Endothelial cell of umbilical vein (primary cell): Measurements from ENCODE around the gene PPP1R16B.

Source experiments
- POLR2AphosphoS5 ChIP-seq: IDR thresholded peaks from 2 replicates; pipeline ENCODE4 v1.6.1; 2012; ENCODE audit warnings: low read depth, mild to moderate bottlenecking, control low read depth, low read length, moderate library complexity; ENCODE audit not compliant: insufficient read depth
- TF ChIP-seq, protein P1 (sequence below), 2 donors: IDR thresholded peaks; 1 replicate in 1 of 2; 2 replicates in 1 of 2; pipeline ENCODE4 v1.5.1; 2011; ENCODE audit warnings: low read length in 2 of 2, mild to moderate bottlenecking in 2 of 2, moderate library complexity in 2 of 2, control low read depth in 1 of 2, inconsistent platforms in 1 of 2, low read depth in 1 of 2; ENCODE audit not compliant: insufficient read depth in 1 of 2; ENCODE audit errors: extremely low read depth in 1 of 2

DNA sequence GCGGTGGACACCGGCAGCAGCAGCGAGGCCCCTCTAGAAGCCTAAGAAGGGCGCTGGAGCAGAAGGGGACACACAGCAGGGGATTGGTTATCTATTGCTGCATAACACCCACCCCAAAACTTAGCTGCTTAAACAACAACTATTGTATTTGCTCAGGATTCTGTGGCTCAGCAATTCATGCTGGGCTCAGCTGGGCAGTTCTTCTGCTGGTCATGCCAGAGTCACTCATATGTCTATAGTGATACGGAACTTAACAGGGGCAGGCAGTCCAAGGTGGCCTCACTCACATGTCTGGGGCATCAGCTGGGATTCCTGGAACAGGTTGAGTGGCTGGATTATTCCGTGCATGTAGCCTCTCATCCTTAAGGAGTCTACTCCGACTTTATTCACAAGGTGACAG, 17.6 kb upstream of the PPP1R16B start:
- TF ChIP-seq, protein P1, sequence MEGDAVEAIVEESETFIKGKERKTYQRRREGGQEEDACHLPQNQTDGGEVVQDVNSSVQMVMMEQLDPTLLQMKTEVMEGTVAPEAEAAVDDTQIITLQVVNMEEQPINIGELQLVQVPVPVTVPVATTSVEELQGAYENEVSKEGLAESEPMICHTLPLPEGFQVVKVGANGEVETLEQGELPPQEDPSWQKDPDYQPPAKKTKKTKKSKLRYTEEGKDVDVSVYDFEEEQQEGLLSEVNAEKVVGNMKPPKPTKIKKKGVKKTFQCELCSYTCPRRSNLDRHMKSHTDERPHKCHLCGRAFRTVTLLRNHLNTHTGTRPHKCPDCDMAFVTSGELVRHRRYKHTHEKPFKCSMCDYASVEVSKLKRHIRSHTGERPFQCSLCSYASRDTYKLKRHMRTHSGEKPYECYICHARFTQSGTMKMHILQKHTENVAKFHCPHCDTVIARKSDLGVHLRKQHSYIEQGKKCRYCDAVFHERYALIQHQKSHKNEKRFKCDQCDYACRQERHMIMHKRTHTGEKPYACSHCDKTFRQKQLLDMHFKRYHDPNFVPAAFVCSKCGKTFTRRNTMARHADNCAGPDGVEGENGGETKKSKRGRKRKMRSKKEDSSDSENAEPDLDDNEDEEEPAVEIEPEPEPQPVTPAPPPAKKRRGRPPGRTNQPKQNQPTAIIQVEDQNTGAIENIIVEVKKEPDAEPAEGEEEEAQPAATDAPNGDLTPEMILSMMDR (IDR thresholded peaks at IDR 0.05; ENCODE audit: extremely low read depth in 1 of 2, insufficient read depth in 1 of 2, low read depth in 1 of 2, low read length in 2 of 2): no peak
- TF ChIP-seq POLR2AphosphoS5: no peak
